AG04450 (cell line): ENCODE results near the gene ARAP2. TPM values are rescaled to one million over a fixed set of nuclear protein-coding genes. Genes with fewer than 3 reads are reported as not detected.

ENCODE experiments used
- CTCF ChIA-PET: fragments of 300-600, 350-600 bp; formaldehyde crosslinking; extraction: SDS; loops from one replicate; lab custom pipeline; 2022; ENCODE audit warnings: antibody characterized with exemption, inconsistent platforms; lab: Charles Lee
- POLR2A ChIA-PET: fragments of 350-600 bp; formaldehyde crosslinking; extraction: SDS; loops from one replicate; lab custom pipeline; 2021; ENCODE audit warnings: antibody characterized with exemption, inconsistent platforms; lab: Yijun Ruan, JAX
- DNase-seq: peaks from one replicate; pipeline ENCODE4 v3.0.0-alpha.2; 2011; ENCODE audit warnings: low read depth, low spot score
- H3K27ac ChIP-seq: one replicate; pipeline ENCODE4 v1.5.1; 2012; ENCODE audit warnings: low read depth, low read length, control low read depth
- H3K27me3 ChIP-seq: one replicate; pipeline ENCODE4 v1.6.0; 2012; ENCODE audit warnings: low read length; ENCODE audit not compliant: control insufficient read depth, insufficient read depth
- H3K4me3 ChIP-seq: 2 replicates; pipeline ENCODE4 v1.5.1; 2011; ENCODE audit warnings: mild to moderate bottlenecking, low read depth, low read length, control low read depth
- H3K9me3 ChIP-seq: 2 replicates; pipeline ENCODE4 v1.5.1; 2012; ENCODE audit warnings: low read length; ENCODE audit not compliant: control insufficient read depth, insufficient read depth
- CTCF ChIP-seq: IDR thresholded peaks from 2 replicates; pipeline ENCODE4 v1.5.1; 2011; ENCODE audit warnings: low read depth, low read length, control low read depth, inconsistent platforms
- polyA plus RNA-seq: library from polyadenylated mRNA; depleted of rRNA; stranded (reverse); fragments of >200 nt; gene quantifications from 2 replicates; pipeline ENCODE4 v1.2.3, GENCODE V29; 2011

ARAP2 gene
- polyA plus RNA-seq, 1 experiment = 0.11 TPM

GRCh38 chr4:36286481-36286871 is 42.2 kb upstream of the ARAP2 start:
- no peak for TF ChIP-seq CTCF
- H3K4me3 ChIP-seq = no peak overlapping the region
- H3K27me3 ChIP-seq = no peaks in the 10 kb centered on the region
- DNase-seq = no peak
- no peak overlapping the region for H3K27ac ChIP-seq
- POLR2A ChIA-PET = no interaction called here
- CTCF ChIA-PET = no interaction called here
- H3K9me3 ChIP-seq = no peaks in the 10 kb centered on the region

- Histone ChIP-seq H3K27ac (no peak overlapping the region), H3K9me3 (no peaks in the 10 kb centered on the region), H3K27me3 (no peaks in the 10 kb centered on the region), H3K4me3 (no peak overlapping the region)
- TF ChIP-seq CTCF = no peak
- no peak for DNase-seq
- CTCF ChIA-PET = no interaction called here
- POLR2A ChIA-PET = no interaction called here
Observed at GRCh38 chr4:36285784-36286480, 41.6 kb upstream of the ARAP2 start.

DNA sequence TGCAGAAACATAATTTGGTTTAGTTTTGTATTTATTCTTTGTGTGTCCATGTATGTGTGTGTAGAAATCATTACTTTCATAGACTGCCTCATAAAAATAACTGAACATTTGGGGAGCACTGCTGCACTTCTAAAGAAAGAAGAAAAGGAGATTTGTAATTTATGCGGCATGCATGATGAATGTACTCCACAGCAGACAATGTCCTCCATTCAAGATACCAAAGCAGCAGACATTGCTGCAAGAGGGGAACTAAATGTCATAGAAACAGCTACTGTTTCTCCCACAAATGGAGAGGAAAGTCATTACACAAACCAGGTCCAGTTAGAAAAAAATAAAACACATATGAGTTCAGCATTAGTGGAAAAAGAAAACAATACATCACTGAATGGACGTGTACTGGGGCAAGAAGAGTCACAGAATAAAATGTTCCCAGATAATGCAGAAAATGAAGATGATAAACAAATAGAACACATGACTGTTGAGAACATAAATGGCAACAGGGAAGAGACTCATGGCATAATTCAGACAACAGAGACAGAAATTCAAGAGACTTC is 39.7 kb upstream of the ARAP2 start:
- no peaks in the 10 kb centered on the region; the same call in 1 of the 2 replicates for H3K9me3 ChIP-seq
- H3K4me3 ChIP-seq = no peak overlapping the region
- no peak for DNase-seq
- no peak for TF ChIP-seq CTCF
- no peak overlapping the region for H3K27ac ChIP-seq
- POLR2A ChIA-PET = no interaction called here
- H3K27me3 ChIP-seq = no peaks in the 10 kb centered on the region
- CTCF ChIA-PET = no interaction called here

DNA sequence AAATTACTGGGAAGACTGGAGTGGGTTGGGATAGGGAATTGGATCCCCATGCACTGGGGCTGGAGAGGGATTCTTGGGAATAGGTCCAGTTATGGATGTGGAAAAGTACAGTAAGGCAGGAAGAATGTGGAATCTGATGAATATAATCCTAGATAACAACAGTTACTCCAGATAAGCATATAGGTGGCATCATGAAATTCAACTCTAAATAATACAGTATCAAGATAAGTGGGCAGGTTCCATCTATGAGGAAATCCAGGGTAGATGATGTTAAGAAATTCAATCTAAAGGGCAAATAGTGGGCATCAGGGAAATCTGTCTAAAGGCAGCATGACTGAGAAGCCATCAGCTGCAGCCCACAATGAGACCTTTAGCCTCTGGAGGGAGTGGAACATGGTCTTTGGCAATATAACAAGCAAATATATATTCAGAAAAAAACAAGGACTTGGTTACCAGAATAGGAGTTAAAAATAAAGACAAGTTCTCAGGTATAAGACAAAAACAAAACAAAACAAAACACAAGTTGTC is 38.3 kb upstream of the ARAP2 start:
- DNase-seq = no peak
- POLR2A ChIA-PET = interaction anchor here (0.6 kb wide), 1 partner anchor 115 kb away, joined by 3 read pairs; no protein-coding TSS in a partner anchor
- CTCF ChIA-PET = no interaction called here

More for the DNA sequence above, 38.3 kb upstream of the ARAP2 start:
- Histone ChIP-seq H3K4me3 (no peak overlapping the region), H3K27ac (no peak overlapping the region), H3K27me3 (no peaks in the 10 kb centered on the region), H3K9me3 (no peaks in the 10 kb centered on the region; the same call in 1 of the 2 replicates)
- no peak for TF ChIP-seq CTCF
